ENCODE measurements around the gene SULF2. TPM values are rescaled to one million over a fixed set of nuclear protein-coding genes. Genes with fewer than 3 reads are reported as not detected.

SULF2 gene
- total RNA-seq, 3 donors from 2014 or later = 36.3 to 62.5 (median 58.0) TPM

GRCh38 chr20:47669489-47669888, 115.8 kb downstream of the SULF2 start:
- no peaks in the 10 kb centered on the region for H3K4me1 ChIP-seq
- TF ChIP-seq, protein P1, sequence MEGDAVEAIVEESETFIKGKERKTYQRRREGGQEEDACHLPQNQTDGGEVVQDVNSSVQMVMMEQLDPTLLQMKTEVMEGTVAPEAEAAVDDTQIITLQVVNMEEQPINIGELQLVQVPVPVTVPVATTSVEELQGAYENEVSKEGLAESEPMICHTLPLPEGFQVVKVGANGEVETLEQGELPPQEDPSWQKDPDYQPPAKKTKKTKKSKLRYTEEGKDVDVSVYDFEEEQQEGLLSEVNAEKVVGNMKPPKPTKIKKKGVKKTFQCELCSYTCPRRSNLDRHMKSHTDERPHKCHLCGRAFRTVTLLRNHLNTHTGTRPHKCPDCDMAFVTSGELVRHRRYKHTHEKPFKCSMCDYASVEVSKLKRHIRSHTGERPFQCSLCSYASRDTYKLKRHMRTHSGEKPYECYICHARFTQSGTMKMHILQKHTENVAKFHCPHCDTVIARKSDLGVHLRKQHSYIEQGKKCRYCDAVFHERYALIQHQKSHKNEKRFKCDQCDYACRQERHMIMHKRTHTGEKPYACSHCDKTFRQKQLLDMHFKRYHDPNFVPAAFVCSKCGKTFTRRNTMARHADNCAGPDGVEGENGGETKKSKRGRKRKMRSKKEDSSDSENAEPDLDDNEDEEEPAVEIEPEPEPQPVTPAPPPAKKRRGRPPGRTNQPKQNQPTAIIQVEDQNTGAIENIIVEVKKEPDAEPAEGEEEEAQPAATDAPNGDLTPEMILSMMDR (IDR thresholded peaks at IDR 0.05) = no peak
- TF ChIP-seq POLR2AphosphoS5 (IDR thresholded peaks at IDR 0.05) = no peak
- TF ChIP-seq POLR2A (IDR thresholded peaks at IDR 0.05) = no peak
- H3K36me3 ChIP-seq = no peaks in the 10 kb centered on the region
- H3K4me3 ChIP-seq = no peak overlapping the region
- DNase-seq (ENCODE audit: low spot score in 2 of 2) = no peak
- no peak overlapping the region for H3K27ac ChIP-seq
- intact Hi-C loops (cut with DNase I; ENCODE audit: low total_unique reads) = loop anchor here (10.0 kb wide), 1 partner anchor 955 kb away; no protein-coding TSS in a partner anchor
- no peaks in the 10 kb centered on the region for H3K9me3 ChIP-seq
- H3K27me3 ChIP-seq = no peaks in the 10 kb centered on the region

- Histone ChIP-seq H3K4me3 (no peak overlapping the region), H3K36me3 (no peaks in the 10 kb centered on the region), H3K27me3 (no peaks in the 10 kb centered on the region), H3K9me3 (no peaks in the 10 kb centered on the region), H3K4me1 (no peaks in the 10 kb centered on the region), H3K27ac (no peak overlapping the region)
- intact Hi-C loops (cut with DNase I; ENCODE audit: low total_unique reads) = loop anchor here (10.0 kb wide), 1 partner anchor 956 kb away; no protein-coding TSS in a partner anchor
- no peak for DNase-seq (ENCODE audit: low spot score in 2 of 2)
- TF ChIP-seq, protein P1 (IDR thresholded peaks at IDR 0.05) = no peak
- no peak for TF ChIP-seq POLR2AphosphoS5 (IDR thresholded peaks at IDR 0.05)
- no peak for TF ChIP-seq POLR2A (IDR thresholded peaks at IDR 0.05)
These were observed 116.2 kb downstream of the SULF2 start for GRCh38 chr20:47669152-47669425.

GRCh38 chr20:47668313-47669151, 116.7 kb downstream of the SULF2 start:
- Histone ChIP-seq H3K27me3 (no peaks in the 10 kb centered on the region), H3K4me1 (no peaks in the 10 kb centered on the region), H3K27ac (no peak overlapping the region), H3K36me3 (no peaks in the 10 kb centered on the region), H3K4me3 (no peak overlapping the region), H3K9me3 (no peaks in the 10 kb centered on the region)
- TF ChIP-seq POLR2AphosphoS5 (IDR thresholded peaks at IDR 0.05) (no peak), POLR2A (IDR thresholded peaks at IDR 0.05) (no peak)
- TF ChIP-seq, protein P1 (IDR thresholded peaks at IDR 0.05) = no peak
- no peak for DNase-seq (ENCODE audit: low spot score in 2 of 2)
- intact Hi-C loops (cut with DNase I; ENCODE audit: low total_unique reads) = loop anchor here (10.0 kb wide), 1 partner anchor 956 kb away; no protein-coding TSS in a partner anchor

GRCh38 chr20:47667531-47668312, 117.6 kb downstream of the SULF2 start:
- H3K27ac ChIP-seq = no peak overlapping the region
- H3K36me3 ChIP-seq = no peaks in the 10 kb centered on the region
- TF ChIP-seq, protein P1 (IDR thresholded peaks at IDR 0.05) = no peak
- no peak for TF ChIP-seq POLR2A (IDR thresholded peaks at IDR 0.05)
- TF ChIP-seq POLR2AphosphoS5 (IDR thresholded peaks at IDR 0.05) = no peak
- intact Hi-C loops (cut with DNase I; ENCODE audit: low total_unique reads) = loop anchor here (10.0 kb wide), 1 partner anchor 957 kb away; no protein-coding TSS in a partner anchor
- no peak overlapping the region for H3K4me3 ChIP-seq
- H3K4me1 ChIP-seq = no peaks in the 10 kb centered on the region
- no peak for DNase-seq (ENCODE audit: low spot score in 2 of 2)
- H3K27me3 ChIP-seq = no peaks in the 10 kb centered on the region
- H3K9me3 ChIP-seq = no peaks in the 10 kb centered on the region

- Histone ChIP-seq H3K27me3 (no peaks in the 10 kb centered on the region), H3K27ac (no peak overlapping the region), H3K9me3 (no peaks in the 10 kb centered on the region), H3K36me3 (no peaks in the 10 kb centered on the region), H3K4me1 (no peaks in the 10 kb centered on the region), H3K4me3 (no peak overlapping the region)
- no peak for DNase-seq (ENCODE audit: low spot score in 2 of 2)
- TF ChIP-seq, protein P1 (IDR thresholded peaks at IDR 0.05) = no peak
- TF ChIP-seq POLR2AphosphoS5 (IDR thresholded peaks at IDR 0.05) = no peak
- TF ChIP-seq POLR2A (IDR thresholded peaks at IDR 0.05) = no peak
- intact Hi-C loops (cut with DNase I; ENCODE audit: low total_unique reads) = loop anchor here (10.0 kb wide), 1 partner anchor 958 kb away; no protein-coding TSS in a partner anchor
These were observed 118.2 kb downstream of the SULF2 start for GRCh38 chr20:47667086-47667485.
